HFFc6 (cell line): ENCODE measurements around the gene COL23A1. TPM values are rescaled to one million over a fixed set of nuclear protein-coding genes. Genes with fewer than 3 reads are reported as not detected.

Experiments used
- DNase-seq: peaks from one replicate; pipeline ENCODE4 v3.0.0-alpha.2; 2018
- H3K27ac Mint-ChIP-seq: 2 replicates; pipeline ENCODE4 v1.8.0; 2020; ENCODE audit warnings: mild to moderate bottlenecking, mixed read lengths
- H3K27me3 Mint-ChIP-seq: 2 replicates; pipeline ENCODE4 v1.8.0; 2021; ENCODE audit warnings: mild to moderate bottlenecking, moderate library complexity, mixed read lengths; ENCODE audit not compliant: insufficient read depth
- H3K36me3 Mint-ChIP-seq: 2 replicates; pipeline ENCODE4 v1.8.0; 2021; ENCODE audit warnings: low read depth, mixed read lengths
- H3K4me1 Mint-ChIP-seq: 2 replicates; pipeline ENCODE4 v1.8.0; 2020; ENCODE audit warnings: low read depth, mixed read lengths
- H3K4me3 Mint-ChIP-seq: 2 replicates; pipeline ENCODE4 v1.8.0; 2020; ENCODE audit warnings: mild to moderate bottlenecking, moderate library complexity, mixed read lengths
- H3K9me3 Mint-ChIP-seq: 2 replicates; pipeline ENCODE4 v1.8.0; 2020; ENCODE audit warnings: mild to moderate bottlenecking, mixed read lengths
- total RNA-seq, 6 experiments: library from RNA; stranded (reverse); fragmentation: NEBNext Ultra II Directional; extraction: Animal tissue kit (Norgen Biotek cat#: 25700); gene quantifications; 2 replicates in 1 of 6; 3 replicates in 5 of 6; pipeline ENCODE4 v1.2.3, GENCODE V29; 2021
- TF ChIP-seq, protein P1 (sequence below): fragments of 200-600 bp; sonication (generic); IDR thresholded peaks from 2 replicates; pipeline ENCODE4 v1.5.0; 2021; ENCODE audit warnings: antibody characterized with exemption, mild to moderate bottlenecking

Gene COL23A1
- total RNA-seq, 6 experiments from 2014 or later: not detected

DNA sequence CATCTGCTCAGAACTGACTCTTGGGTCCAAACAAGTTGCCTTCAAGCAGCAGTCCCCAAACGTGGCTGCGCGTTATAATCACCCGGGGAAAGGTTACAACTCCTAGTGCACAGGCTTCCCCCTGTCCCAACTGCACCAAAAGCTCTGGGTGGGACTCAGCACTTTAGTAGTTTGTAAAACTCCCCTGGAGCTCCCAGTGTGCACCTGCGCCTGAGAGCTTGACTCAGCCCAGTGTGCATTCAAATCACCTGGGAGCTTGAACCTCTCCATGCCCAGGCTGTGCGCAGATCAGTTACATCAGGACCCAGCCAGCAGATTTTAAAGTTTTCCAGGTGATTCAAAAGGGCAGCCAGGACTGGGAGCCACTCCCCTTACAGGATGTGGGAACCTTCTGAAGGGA is 151.4 kb downstream of the COL23A1 start:
- no peaks in the 10 kb centered on the region; the same call in 1 of the 2 replicates for H3K36me3 Mint-ChIP-seq
- TF ChIP-seq, protein P1, sequence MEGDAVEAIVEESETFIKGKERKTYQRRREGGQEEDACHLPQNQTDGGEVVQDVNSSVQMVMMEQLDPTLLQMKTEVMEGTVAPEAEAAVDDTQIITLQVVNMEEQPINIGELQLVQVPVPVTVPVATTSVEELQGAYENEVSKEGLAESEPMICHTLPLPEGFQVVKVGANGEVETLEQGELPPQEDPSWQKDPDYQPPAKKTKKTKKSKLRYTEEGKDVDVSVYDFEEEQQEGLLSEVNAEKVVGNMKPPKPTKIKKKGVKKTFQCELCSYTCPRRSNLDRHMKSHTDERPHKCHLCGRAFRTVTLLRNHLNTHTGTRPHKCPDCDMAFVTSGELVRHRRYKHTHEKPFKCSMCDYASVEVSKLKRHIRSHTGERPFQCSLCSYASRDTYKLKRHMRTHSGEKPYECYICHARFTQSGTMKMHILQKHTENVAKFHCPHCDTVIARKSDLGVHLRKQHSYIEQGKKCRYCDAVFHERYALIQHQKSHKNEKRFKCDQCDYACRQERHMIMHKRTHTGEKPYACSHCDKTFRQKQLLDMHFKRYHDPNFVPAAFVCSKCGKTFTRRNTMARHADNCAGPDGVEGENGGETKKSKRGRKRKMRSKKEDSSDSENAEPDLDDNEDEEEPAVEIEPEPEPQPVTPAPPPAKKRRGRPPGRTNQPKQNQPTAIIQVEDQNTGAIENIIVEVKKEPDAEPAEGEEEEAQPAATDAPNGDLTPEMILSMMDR: no peak
- peaks cover 53% of the 10 kb centered on the region for H3K9me3 Mint-ChIP-seq
- no peaks in the 10 kb centered on the region for H3K4me1 Mint-ChIP-seq
- H3K27ac Mint-ChIP-seq: no peak overlapping the region
- peaks cover 4% of the 10 kb centered on the region for H3K27me3 Mint-ChIP-seq
- no peak for DNase-seq
- H3K4me3 Mint-ChIP-seq: no peak overlapping the region

DNA sequence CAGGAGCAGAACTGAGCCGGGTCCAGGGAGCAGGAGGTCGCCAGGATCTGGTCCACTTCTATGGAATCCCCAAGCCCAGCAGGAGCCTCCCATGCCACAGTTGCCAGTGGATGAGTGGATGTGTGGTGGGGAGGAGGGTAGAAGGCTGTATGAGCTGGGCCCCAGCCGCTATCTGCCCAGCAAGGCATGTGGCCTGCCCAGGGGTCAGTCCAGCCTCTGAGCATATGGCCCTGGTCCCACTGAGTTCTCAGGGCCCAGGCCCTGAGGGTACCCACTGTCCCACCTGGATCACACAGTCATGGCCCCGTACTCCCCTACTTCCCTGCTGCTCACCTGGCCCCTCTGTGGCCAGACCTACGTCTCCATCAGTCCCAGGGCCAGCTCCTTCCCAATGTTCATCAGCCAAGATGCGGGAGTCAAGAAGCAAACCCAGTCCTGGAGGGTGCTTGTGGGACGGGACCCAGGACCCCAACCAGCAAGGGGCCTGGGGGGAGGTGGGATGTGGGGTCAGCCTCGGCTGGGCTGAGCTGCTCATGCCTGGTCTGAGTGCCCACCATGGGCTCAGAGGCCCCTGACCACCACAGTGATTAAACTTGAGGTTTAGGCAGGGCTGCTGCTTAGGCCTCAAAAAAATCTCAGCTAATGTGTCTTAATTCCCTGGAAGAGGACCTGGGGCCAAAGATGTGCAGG is 152.7 kb downstream of the COL23A1 start:
- Mint-ChIP-seq H3K4me3 (no peak overlapping the region), H3K36me3 (no peaks in the 10 kb centered on the region; the same call in 1 of the 2 replicates), H3K27me3 (peaks cover 4% of the 10 kb centered on the region), H3K4me1 (no peaks in the 10 kb centered on the region), H3K9me3 (peaks cover 58% of the 10 kb centered on the region), H3K27ac (no peak overlapping the region)
- TF ChIP-seq, protein P1: no peak
- no peak for DNase-seq

DNA sequence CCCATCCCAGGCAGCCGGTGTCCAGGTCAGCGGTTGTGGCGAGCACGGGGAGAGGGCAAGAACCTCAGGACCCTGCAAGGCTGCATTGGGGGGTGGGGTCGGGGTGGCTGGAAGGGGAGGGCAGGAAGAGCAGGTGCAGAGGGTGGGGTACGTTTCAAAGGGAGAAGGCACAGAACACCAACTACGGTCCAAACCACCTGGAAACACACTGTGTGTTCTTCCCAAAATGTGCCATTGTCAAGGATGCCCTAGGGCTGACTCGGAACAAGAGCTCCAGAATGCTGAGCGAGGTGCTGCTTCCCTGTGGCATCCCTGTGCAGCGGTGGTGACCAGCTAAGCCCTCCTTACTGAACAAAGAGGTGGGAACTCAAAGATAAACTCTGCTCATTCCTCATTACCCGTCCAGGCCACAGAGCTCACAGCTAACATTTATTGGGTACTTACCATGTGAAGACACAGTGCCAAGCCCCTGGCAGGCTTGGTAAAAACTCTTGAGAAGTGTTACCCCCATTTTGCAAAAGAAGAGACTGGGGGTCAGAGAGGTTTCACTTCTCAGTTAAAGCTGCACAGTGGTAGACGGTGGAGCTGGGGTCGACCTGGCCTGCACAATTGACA is 153.8 kb downstream of the COL23A1 start:
- Mint-ChIP-seq H3K9me3 (peaks cover 59% of the 10 kb centered on the region), H3K27me3 (peaks cover 4% of the 10 kb centered on the region), H3K27ac (no peak overlapping the region), H3K36me3 (no peaks in the 10 kb centered on the region; the same call in 1 of the 2 replicates), H3K4me3 (no peak overlapping the region), H3K4me1 (no peaks in the 10 kb centered on the region)
- DNase-seq: no peak
- TF ChIP-seq, protein P1: no peak

DNA sequence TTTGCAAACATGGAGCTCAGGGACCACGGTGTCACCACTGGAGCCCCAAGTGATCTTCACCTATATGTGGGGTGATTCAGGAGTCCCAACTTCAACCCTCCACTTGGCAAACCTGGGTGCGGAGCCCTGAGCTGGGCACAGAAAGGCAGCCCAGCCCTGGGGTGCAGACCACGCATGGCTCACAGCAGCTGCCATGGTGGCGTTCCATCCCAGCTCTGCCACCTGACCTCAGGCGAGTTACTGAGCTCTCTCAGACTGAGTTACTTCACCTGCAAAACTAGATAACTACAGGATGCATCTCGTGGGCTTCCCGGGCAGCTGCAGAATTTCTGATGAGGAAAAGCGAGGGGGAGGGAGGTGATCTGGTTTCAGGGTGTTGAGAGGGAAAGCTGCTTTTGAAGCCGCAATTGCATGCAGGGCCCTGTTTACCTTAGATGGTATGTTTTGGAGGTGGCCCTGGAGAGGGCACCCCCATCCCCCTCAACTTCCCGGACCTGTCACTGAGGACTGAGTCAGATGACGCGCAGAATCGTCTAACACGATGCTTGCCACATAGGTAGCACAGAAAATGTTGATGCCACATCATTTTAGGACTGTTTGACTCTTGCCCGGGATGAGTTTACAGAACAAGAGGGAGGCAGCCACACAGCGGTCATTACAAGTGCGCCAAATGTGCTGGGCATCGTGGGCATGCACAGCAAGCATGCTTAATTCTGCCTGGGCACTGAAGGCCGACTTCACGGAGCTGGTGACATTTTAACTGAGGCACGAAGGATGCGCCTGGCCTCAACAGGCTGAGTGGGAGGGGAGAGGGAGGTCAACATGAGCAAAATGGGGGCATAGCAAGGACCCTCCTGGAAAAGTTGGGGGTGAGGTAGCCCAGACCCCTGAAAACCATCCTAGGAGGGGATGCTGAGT is 154.6 kb downstream of the COL23A1 start:
- Mint-ChIP-seq H3K27ac (no peak overlapping the region), H3K4me3 (no peak overlapping the region), H3K36me3 (peaks cover 4% of the 10 kb centered on the region; the same call in 1 of the 2 replicates), H3K9me3 (peaks cover 66% of the 10 kb centered on the region), H3K4me1 (no peaks in the 10 kb centered on the region), H3K27me3 (peaks cover 4% of the 10 kb centered on the region; the same call in 1 of the 2 replicates)
- TF ChIP-seq, protein P1: no peak
- no peak for DNase-seq

DNA sequence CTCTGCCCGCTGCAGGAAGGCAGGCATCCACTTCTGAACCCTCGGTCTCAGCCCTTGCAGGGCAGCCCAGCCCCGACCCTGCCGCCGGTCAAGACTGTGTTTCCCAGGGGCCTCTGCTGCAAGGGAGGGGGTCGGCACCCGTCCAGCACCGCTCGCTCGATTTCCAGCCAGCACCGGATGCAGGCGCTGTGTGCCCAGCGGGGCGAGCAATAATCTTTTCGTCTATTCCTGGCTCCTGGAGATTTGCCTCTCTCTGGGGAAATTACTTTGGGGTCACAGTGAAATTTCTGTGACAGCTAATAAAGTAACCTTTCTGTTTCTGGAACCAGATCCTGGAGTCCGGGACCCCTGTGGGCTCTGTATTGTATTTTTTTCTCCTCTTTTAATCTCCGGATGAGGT is 155.3 kb downstream of the COL23A1 start:
- Mint-ChIP-seq H3K27me3 (peaks cover 4% of the 10 kb centered on the region; the same call in 1 of the 2 replicates), H3K4me3 (no peak overlapping the region), H3K36me3 (peaks cover 9% of the 10 kb centered on the region; the same call in 1 of the 2 replicates), H3K4me1 (no peaks in the 10 kb centered on the region), H3K9me3 (peaks cover 70% of the 10 kb centered on the region), H3K27ac (no peak overlapping the region)
- no peak for DNase-seq
- TF ChIP-seq, protein P1: no peak
